WTC11 (cell line): ENCODE measurements around the gene JOSD2. TPM values are rescaled to one million over a fixed set of nuclear protein-coding genes. Genes with fewer than 3 reads are reported as not detected.

Experiments used
- ATAC-seq: fragments of 200-7000 bp; cut with Tn5 transposase; 2 replicates; pipeline ENCODE4 v1.10.0; 2021; ENCODE audit warnings: mild to moderate bottlenecking, moderate library complexity
- CTCF ChIA-PET: fragments of 300-600 bp; sonication (Branson Sonifier 250); formaldehyde crosslinking; loops from one replicate; lab custom pipeline; 2021; ENCODE audit warnings: antibody characterized with exemption; lab: Charles Lee
- POLR2A ChIA-PET: fragments of 350-600 bp; sonication (Branson Sonifier 250); formaldehyde crosslinking; loops from one replicate; lab custom pipeline; 2021; ENCODE audit warnings: antibody characterized with exemption; lab: Charles Lee
- DNase-seq: peaks from one replicate; pipeline ENCODE4 v3.0.0; 2021; ENCODE audit warnings: low spot score
- H3K27ac Mint-ChIP-seq: 2 replicates; pipeline ENCODE4 v1.8.0; 2021; ENCODE audit warnings: mixed read lengths
- H3K27me3 Mint-ChIP-seq: 2 replicates; pipeline ENCODE4 v1.8.0; 2021; ENCODE audit warnings: low read depth, mild to moderate bottlenecking, moderate library complexity, mixed read lengths
- H3K36me3 Mint-ChIP-seq: 2 replicates; pipeline ENCODE4 v1.8.0; 2021; ENCODE audit warnings: mixed read lengths
- H3K4me1 Mint-ChIP-seq: 2 replicates; pipeline ENCODE4 v1.8.0; 2022; ENCODE audit warnings: mixed read lengths
- H3K4me3 Mint-ChIP-seq: 2 replicates; pipeline ENCODE4 v1.8.0; 2021; ENCODE audit warnings: mild to moderate bottlenecking, moderate library complexity, mixed read lengths
- H3K9me3 Mint-ChIP-seq: 2 replicates; pipeline ENCODE4 v1.8.0; 2021; ENCODE audit warnings: mixed read lengths
- AFF4 ChIP-seq: sonication (generic); formaldehyde crosslinking; IDR thresholded peaks from 2 replicates; pipeline ENCODE4 v1.8.1; 2023; ENCODE audit warnings: mild to moderate bottlenecking, missing genetic modification reagents, borderline replicate concordance
- CDX4 ChIP-seq: fragments of 250-450 bp; sonication (Bioruptor Pico); IDR thresholded peaks from 2 replicates; pipeline ENCODE4 v1.9.0; 2021; ENCODE audit warnings: moderate library complexity, mild to moderate bottlenecking, inconsistent platforms, borderline replicate concordance
- CTCF ChIP-seq: fragments of 200-600 bp; IDR thresholded peaks from 2 replicates; pipeline ENCODE4 v1.8.0; 2022; ENCODE audit warnings: antibody characterized with exemption
- E2F4 ChIP-seq: sonication (generic); formaldehyde crosslinking; IDR thresholded peaks from 2 replicates; pipeline ENCODE4 v1.8.1; 2022; ENCODE audit warnings: low read depth, mild to moderate bottlenecking, moderate library complexity, missing genetic modification reagents, borderline replicate concordance
- FOXP4 ChIP-seq: sonication (generic); formaldehyde crosslinking; IDR thresholded peaks from 2 replicates; pipeline ENCODE4 v1.8.0; 2022; ENCODE audit warnings: mild to moderate bottlenecking, missing genetic modification reagents
- GRHL2 ChIP-seq: fragments of 250-450 bp; sonication (Bioruptor Pico); IDR thresholded peaks from 2 replicates; pipeline ENCODE4 v1.8.0; 2022; ENCODE audit warnings: mild to moderate bottlenecking, moderate library complexity; ENCODE audit not compliant: insufficient replicate concordance, severe bottlenecking
- HMGA2 ChIP-seq: fragments of 250-450 bp; sonication (Bioruptor Pico); IDR thresholded peaks from 2 replicates; pipeline ENCODE4 v1.4.0; 2021; ENCODE audit warnings: mild to moderate bottlenecking, moderate library complexity
- MAX ChIP-seq: sonication (generic); formaldehyde crosslinking; IDR thresholded peaks from 2 replicates; pipeline ENCODE4 v1.8.0; 2022; ENCODE audit warnings: mild to moderate bottlenecking, missing genetic modification reagents
- MLX ChIP-seq: sonication (generic); formaldehyde crosslinking; IDR thresholded peaks from 2 replicates; pipeline ENCODE4 v1.8.1; 2023; ENCODE audit warnings: mild to moderate bottlenecking, missing genetic modification reagents, moderate library complexity
- NFYB ChIP-seq: sonication (generic); formaldehyde crosslinking; conservative IDR thresholded peaks from 2 replicates; pipeline ENCODE4 v1.8.0; 2022; ENCODE audit warnings: low read depth, missing genetic modification reagents
- OVOL2 ChIP-seq: fragments of 250-450 bp; sonication (Bioruptor Pico); IDR thresholded peaks from 2 replicates; pipeline ENCODE4 v1.9.0; 2021; ENCODE audit warnings: mild to moderate bottlenecking, borderline replicate concordance
- RELA ChIP-seq: sonication (generic); formaldehyde crosslinking; IDR thresholded peaks from 2 replicates; pipeline ENCODE4 v1.8.1; 2022; ENCODE audit warnings: missing genetic modification reagents, mild to moderate bottlenecking, borderline replicate concordance
- SMAD3 ChIP-seq: sonication (generic); formaldehyde crosslinking; IDR thresholded peaks from 2 replicates; pipeline ENCODE4 v1.8.0; 2022; ENCODE audit warnings: missing genetic modification reagents, mild to moderate bottlenecking, borderline replicate concordance
- SP1 ChIP-seq: sonication (generic); formaldehyde crosslinking; conservative IDR thresholded peaks from 2 replicates; pipeline ENCODE4 v1.8.1; 2022; ENCODE audit warnings: missing genetic modification reagents
- TEAD1 ChIP-seq: sonication (generic); formaldehyde crosslinking; IDR thresholded peaks from 2 replicates; pipeline ENCODE4 v1.8.0; 2022; ENCODE audit warnings: mild to moderate bottlenecking, missing genetic modification reagents
- USF1 ChIP-seq: sonication (generic); formaldehyde crosslinking; IDR thresholded peaks from 2 replicates; pipeline ENCODE4 v1.8.0; 2022; ENCODE audit warnings: mild to moderate bottlenecking, missing genetic modification reagents
- ZBTB21 ChIP-seq: sonication (generic); formaldehyde crosslinking; IDR thresholded peaks from 2 replicates; pipeline ENCODE4 v1.8.1; 2023; ENCODE audit warnings: mild to moderate bottlenecking, missing genetic modification reagents, borderline replicate concordance
- ZBTB43 ChIP-seq: sonication (generic); formaldehyde crosslinking; IDR thresholded peaks from 2 replicates; pipeline ENCODE4 v1.8.1; 2023; ENCODE audit warnings: mild to moderate bottlenecking, missing genetic modification reagents
- ZNF671 ChIP-seq: fragments of 250-450 bp; sonication (Bioruptor Pico); IDR thresholded peaks from 2 replicates; pipeline ENCODE4 v1.8.0; 2021; ENCODE audit warnings: mild to moderate bottlenecking
- ZSCAN18 ChIP-seq: fragments of 250-450 bp; sonication (Bioruptor Pico); IDR thresholded peaks from 2 replicates; pipeline ENCODE4 v2.1.2; 2022; ENCODE audit warnings: mild to moderate bottlenecking, moderate library complexity
- total RNA-seq: library from RNA; stranded (reverse); gene quantifications from 3 replicates; pipeline ENCODE4 v1.2.3, GENCODE V29; 2021

The JOSD2 gene
- total RNA-seq, 1 experiment from 2014 or later = 4.0 TPM

- peaks cover 16% of the 10 kb centered on the region for H3K9me3 Mint-ChIP-seq
- no peak for ATAC-seq
- H3K27ac Mint-ChIP-seq = no peak overlapping the region
- H3K4me3 Mint-ChIP-seq = no peak overlapping the region
- ChIA-PET POLR2A (no interaction called here), CTCF (interaction anchor here (0.6 kb wide), 1 partner anchor 134 kb away, joined by 3 read pairs; no protein-coding TSS in a partner anchor)
- peaks cover 16% of the 10 kb centered on the region for H3K36me3 Mint-ChIP-seq
- H3K4me1 Mint-ChIP-seq = peaks cover 40% of the 10 kb centered on the region
- TF ChIP-seq MAX (CRISPR knock-in tag) = no peak
- no peak for TF ChIP-seq NFYB (CRISPR knock-in tag)
- no peak for TF ChIP-seq CDX4 (CRISPR knock-in tag)
- no peak for TF ChIP-seq SP1
- TF ChIP-seq AFF4 (CRISPR knock-in tag) = no peak
- no peak for TF ChIP-seq ZBTB21
- TF ChIP-seq E2F4 (CRISPR knock-in tag) = no peak
- TF ChIP-seq MLX (CRISPR knock-in tag) = no peak
- TF ChIP-seq HMGA2 (CRISPR knock-in tag) = no peak
- no peak for TF ChIP-seq ZSCAN18 (CRISPR knock-in tag)
- no peak for TF ChIP-seq TEAD1 (CRISPR knock-in tag)
- peaks cover 98% of the 10 kb centered on the region for H3K27me3 Mint-ChIP-seq
- DNase-seq = no peak
Measured at GRCh38 chr19:50490991-50491472, 20.0 kb downstream of the JOSD2 start.

- Mint-ChIP-seq H3K27me3 (peaks cover 97% of the 10 kb centered on the region), H3K4me1 (peaks cover 40% of the 10 kb centered on the region), H3K27ac (no peak overlapping the region), H3K4me3 (no peak overlapping the region), H3K9me3 (peaks cover 22% of the 10 kb centered on the region), H3K36me3 (peaks cover 22% of the 10 kb centered on the region)
- ChIA-PET POLR2A (no interaction called here), CTCF (interaction anchor here (1.1 to 1.7 kb wide), 4 partner anchors 28 to 122 kb away, joined by 3 to 7 read pairs (median 4); no protein-coding TSS in a partner anchor)
- ATAC-seq = no peak
- DNase-seq = no peak
- TF ChIP-seq CTCF = no peak
- no peak for TF ChIP-seq SMAD3
- no peak for TF ChIP-seq GRHL2 (CRISPR knock-in tag)
- TF ChIP-seq RELA (CRISPR knock-in tag) = no peak
- no peak for TF ChIP-seq ZBTB43 (CRISPR knock-in tag)
- no peak for TF ChIP-seq USF1 (CRISPR knock-in tag)
- no peak for TF ChIP-seq FOXP4 (CRISPR knock-in tag)
- TF ChIP-seq OVOL2 = no peak
- TF ChIP-seq ZNF671 (CRISPR knock-in tag) = no peak
Measured at GRCh38 chr19:50490411-50490811, 20.6 kb downstream of the JOSD2 start.
